A673 (cell line): ENCODE data around the gene SCD5.

Experiments
- EZH2 ChIP-seq: fragments of 200-600 bp; sonication (generic); IDR thresholded peaks from 2 replicates; pipeline ENCODE4 v1.6.1; 2017; ENCODE audit warnings: borderline replicate concordance, low read depth, mild to moderate bottlenecking, mixed read lengths, antibody characterized with exemption, low read length; ENCODE audit not compliant: poor library complexity, severe bottlenecking
- TF ChIP-seq, protein P1 (sequence below): fragments of 300-800, 200-600 bp; sonication (generic); conservative IDR thresholded peaks from 2 replicates; pipeline ENCODE4 v1.5.1; 2017; ENCODE audit warnings: low read depth, mild to moderate bottlenecking, antibody characterized with exemption, low read length, moderate library complexity, mixed read lengths

DNA sequence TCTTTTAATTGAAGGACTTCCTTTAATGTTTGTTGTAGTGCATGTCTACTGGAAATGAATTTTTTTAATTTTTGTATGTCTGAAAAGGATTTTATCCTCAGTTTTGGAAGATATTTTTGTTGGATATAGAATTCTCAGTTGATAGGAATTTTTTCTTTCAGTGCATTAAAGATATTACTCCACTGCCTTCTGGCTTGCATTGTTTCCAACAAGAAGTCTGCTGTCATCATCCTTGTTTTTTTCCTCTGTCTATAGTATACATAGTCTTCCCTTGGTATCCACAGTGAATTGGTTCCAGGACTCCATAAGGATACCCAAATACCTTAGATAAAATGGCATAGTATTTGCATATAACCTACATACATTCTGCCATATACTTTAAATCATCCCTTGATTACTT lies 33.5 kb downstream of the SCD5 start:
- TF ChIP-seq, protein P1, sequence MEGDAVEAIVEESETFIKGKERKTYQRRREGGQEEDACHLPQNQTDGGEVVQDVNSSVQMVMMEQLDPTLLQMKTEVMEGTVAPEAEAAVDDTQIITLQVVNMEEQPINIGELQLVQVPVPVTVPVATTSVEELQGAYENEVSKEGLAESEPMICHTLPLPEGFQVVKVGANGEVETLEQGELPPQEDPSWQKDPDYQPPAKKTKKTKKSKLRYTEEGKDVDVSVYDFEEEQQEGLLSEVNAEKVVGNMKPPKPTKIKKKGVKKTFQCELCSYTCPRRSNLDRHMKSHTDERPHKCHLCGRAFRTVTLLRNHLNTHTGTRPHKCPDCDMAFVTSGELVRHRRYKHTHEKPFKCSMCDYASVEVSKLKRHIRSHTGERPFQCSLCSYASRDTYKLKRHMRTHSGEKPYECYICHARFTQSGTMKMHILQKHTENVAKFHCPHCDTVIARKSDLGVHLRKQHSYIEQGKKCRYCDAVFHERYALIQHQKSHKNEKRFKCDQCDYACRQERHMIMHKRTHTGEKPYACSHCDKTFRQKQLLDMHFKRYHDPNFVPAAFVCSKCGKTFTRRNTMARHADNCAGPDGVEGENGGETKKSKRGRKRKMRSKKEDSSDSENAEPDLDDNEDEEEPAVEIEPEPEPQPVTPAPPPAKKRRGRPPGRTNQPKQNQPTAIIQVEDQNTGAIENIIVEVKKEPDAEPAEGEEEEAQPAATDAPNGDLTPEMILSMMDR = no peak
- no peak for TF ChIP-seq EZH2
